EL (cell line): ENCODE data around the gene SLC15A3.
A peak's percentile ranks its signal among the peaks of the same experiment; 100 is the strongest.
"Not testable (repeated sequence)": the region's sequence is repeated elsewhere in the genome, so short reads cannot be mapped to it uniquely, and the experiment has no call there.

Experiments
- DNase-seq: peaks from one replicate; pipeline ENCODE4 v3.0.0-alpha.2; 2016

The SLC15A3 gene

GRCh38 chr11:60912223-60912850 is 39.6 kb downstream of the SLC15A3 start:
- no peak for DNase-seq

GRCh38 chr11:60910711-60911380 is 41.1 kb downstream of the SLC15A3 start:
- DNase-seq, result no peak

DNA sequence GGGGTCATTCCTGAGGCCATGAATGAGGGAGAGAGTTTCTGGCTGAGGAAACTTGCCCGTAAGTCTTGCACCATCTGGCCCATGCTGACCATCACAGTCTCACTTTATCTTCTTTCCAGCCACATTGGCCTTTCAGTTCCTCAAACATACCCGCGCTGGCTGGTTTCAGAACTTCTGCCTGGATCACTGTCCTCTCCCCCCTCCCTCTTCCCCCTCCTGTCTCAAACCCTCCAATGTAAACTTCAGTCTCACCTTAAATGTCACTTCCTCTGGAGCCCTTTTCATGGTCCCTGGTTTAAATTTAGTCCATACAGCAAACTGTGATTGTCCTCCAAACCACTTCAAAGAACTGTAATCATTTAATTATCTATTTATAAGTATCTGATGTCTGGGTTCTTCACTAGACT is 41.7 kb downstream of the SLC15A3 start:
- DNase-seq, result no peak

- not testable (repeated sequence) for DNase-seq
These were observed 42.2 kb downstream of the SLC15A3 start for GRCh38 chr11:60909680-60910280.

DNA sequence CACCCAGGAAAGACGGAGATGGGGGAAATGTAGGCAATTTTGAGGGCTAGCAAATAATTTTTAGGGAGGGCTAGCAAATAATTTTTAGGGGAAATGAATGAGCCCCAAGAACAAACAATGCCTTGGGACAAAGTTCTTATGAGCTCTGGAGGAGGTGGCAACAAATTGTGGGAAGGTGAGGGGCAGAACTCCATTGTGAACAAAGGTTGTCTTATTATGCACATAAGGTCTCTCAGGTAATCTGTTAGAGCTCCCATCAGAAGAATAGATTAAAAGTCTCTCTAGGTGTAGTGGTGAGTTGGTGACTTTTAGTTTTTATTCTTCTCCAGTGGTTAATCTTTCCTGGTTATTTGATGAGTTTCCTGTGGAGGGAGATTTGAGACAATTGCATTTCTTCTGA is 43.2 kb downstream of the SLC15A3 start:
- no peak for DNase-seq

- peak; percentile 97 for DNase-seq
These were observed 45.6 kb downstream of the SLC15A3 start, which contains the start of gene PRPF19 for GRCh38 chr11:60906132-60906972. PRPF19 (minus strand) TSS chr11:60906585; CDS start chr11:60906382, 203 bp downstream.

- peak; percentile 68 for DNase-seq
These were observed 46.3 kb downstream of the SLC15A3 start for GRCh38 chr11:60905551-60906113.

DNA sequence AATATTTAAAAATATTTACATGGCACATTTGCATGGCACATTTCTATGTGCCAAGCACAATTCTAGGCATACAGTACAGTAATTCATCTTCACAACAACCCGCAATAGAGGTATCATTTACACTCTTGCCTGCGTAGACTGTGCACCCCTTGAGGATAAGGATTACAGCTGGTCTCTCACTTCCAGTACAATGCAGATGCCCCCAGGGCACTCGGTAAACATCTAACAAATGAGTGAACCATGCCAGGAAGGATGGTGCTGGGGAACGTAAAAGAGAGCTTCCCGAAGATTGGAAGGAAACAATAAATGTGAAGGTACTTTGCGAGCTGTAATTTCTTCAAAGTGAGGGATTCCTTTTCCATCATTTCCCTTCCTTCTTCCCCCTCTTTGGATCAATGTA is 46.9 kb downstream of the SLC15A3 start:
- DNase-seq, result peak; percentile 44

- no peak for DNase-seq
These were observed 49.4 kb downstream of the SLC15A3 start for GRCh38 chr11:60902625-60903024.

DNA sequence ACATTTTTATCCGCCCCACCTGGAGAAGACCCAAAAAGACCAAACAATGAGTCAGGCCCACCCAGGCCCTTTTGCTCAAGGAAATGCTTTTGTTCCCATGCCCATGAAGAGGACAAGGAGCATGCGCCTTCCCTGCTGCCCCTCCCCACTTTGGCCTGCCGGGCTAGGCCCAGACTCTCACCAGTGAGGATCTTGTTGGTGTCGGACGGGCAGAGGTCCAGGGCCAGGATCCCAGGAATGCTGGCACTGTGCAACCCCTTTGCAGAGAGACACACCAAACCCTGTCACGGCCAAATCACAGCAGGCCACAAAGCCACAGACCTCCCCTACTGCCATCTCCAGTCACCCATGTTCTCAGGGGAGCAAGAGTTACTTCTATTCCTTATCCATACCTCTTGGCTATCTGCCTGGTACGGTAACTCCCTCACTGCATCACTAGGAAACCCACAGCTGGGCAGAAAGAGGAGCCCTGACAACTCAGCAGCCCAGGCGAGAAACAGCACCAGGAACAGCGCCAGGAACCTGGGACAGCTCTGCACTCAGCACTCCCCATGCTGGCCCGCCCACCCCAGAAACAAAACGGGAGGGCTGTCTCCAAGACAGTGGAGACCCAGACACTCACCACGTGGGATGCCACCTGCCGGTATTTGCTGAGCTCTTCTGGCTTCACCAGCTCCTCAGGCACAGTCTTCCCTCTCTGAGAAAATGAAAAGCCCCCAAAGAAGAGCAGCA is 51.1 kb downstream of the SLC15A3 start:
- DNase-seq, result no peak

- DNase-seq, result no peak
These were observed 52.0 kb downstream of the SLC15A3 start for GRCh38 chr11:60899977-60900376.

GRCh38 chr11:60899046-60899936 is 52.7 kb downstream of the SLC15A3 start:
- DNase-seq, result peak; percentile 61

DNA sequence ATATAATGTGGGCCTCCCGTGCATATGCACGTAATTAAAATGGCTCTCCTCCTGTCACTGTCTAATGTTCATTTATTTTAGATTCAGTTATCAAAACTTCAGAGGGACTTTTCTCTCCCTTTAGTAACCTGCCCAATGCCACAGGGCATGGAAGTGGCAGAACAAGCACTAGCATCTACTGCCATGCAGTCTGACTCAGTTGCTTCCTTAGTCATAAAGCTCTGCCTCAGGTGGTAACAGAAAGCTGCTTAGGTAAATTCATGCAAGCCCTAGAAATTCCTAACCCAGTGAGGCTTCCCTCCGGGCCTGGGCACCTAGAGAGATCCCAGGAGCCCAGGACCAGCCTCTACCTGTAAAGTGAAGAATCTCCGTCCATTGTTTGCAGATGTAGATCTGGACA is 54.5 kb downstream of the SLC15A3 start:
- DNase-seq, result no peak

DNA sequence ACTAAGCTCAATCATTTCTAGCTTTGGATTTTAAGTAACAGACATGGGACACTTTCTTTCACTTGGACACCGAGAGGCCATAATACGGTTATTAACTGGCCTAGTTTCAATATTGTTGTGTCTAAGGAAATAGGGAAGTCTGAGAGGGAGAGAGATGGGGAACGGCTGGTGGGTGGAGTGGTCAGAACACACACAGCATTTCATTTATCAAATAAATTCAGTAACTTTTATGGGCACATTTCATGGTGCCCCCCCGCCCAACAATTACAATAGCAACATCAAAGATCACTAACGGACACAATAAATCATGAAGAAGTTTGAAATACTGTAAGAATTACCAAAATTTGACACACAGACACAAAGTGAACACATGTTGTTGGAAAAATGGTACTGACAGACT is 56.3 kb downstream of the SLC15A3 start:
- no peak for DNase-seq

GRCh38 chr11:60891103-60891741 is 60.8 kb downstream of the SLC15A3 start:
- no peak for DNase-seq

GRCh38 chr11:60890696-60891095 is 61.3 kb downstream of the SLC15A3 start:
- no peak for DNase-seq

GRCh38 chr11:60889869-60890311 is 62.1 kb downstream of the SLC15A3 start:
- DNase-seq, result no peak

DNA sequence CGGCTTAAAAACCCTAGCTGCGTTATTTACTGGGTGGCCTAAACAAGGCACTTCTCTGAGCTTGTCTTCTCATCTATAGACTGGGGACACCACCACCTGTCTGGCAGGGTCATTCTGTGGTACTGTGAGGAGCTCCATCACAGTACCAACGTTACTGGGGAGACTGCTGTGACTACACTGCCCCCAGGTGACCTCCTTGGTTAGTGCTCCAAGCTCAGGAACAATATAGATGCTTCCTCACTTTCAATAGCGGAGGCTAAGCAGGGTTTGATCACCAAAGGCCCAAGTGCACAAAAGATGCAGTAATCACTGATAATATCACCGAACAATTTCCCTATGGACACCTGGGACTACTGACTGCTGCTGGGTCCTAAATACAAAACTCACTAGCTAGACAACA is 64.4 kb downstream of the SLC15A3 start:
- DNase-seq, result peak; percentile 53
